Activated CD4-positive, alpha-beta T cell treated with anti-CD3 and anti-CD28 coated beads for 1 hour (primary cell): Measurements from ENCODE around the gene KIRREL3.

Source experiments
- DNase-seq: peaks from one replicate; pipeline ENCODE4 v3.0.0-alpha.2; 2020

Gene KIRREL3

DNA sequence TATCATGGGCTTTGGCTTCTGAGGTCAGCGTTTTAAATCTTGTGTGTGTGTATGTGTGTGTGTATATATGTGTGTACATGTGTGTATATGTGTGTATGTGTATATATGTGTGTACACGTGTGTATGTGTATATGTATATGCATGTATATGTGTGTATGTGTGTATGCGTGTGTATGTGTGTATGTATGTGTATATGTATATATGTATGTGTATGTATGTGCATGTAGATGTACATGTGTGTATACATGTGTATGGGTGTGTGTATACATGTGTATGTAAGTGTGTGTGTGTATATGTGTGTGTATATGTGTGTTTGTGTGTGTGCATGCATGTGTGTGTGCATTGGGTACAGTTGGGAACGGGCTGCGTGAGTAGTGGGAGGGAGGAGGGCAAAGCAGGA lies 522.1 kb downstream of the KIRREL3 start:
- DNase-seq, result no peak

DNA sequence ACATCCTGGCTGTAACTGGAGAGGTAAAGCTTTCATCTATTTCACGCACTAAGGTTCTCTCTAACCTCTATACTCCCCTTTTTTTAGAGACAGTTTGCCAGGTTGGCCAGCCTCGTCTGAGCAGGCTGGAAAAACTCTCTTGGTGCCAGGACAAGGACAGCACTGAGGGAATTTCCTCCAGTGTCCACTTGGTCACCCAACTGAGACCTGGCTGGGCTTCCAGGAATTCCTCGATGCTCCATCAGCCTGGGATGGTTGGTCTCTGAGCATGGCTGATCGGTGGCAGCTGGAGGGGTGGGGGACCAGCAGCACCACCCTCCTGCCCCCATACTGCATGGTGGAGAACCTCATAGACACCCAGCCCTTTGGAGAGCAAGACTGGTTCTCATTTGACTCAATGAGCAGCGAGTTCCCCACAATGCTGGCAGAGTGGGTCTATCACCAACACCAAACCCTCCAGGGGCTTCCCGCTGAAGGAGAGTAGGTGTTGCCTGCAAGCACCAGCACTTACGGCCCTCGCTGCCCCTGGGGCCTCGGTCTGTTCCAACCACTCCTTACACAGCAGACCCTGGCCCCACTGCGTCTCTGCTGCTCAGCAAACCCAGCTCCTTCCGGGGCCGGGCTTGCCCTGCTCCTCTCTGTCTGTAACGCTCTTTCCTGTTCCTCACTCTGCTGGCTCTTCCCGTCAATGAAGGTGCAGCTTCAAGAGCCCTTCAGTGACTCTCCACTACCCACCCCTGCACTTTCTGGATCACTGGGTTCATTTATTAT lies 522.9 kb downstream of the KIRREL3 start:
- DNase-seq, result no peak

DNA sequence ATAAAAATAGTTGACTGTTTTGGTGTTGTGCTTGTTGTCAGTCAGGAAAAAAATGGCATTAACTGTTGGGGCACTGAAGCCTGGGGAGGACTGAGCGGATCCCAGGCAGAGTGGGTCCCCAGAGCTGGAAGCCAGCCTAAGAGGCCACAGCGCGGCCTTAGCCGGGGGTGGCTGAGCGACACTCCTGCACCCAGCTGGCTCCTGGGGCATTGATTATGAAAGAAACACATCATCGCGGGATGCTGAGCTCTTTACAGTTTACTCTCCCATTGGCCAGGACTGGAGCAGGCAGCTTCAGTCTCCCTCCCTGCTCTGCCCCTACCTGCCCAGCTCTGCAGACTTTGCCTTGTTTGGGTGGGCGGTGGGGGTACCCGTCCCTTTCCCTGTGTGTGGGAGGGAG lies 523.6 kb downstream of the KIRREL3 start:
- DNase-seq, result no peak

DNA sequence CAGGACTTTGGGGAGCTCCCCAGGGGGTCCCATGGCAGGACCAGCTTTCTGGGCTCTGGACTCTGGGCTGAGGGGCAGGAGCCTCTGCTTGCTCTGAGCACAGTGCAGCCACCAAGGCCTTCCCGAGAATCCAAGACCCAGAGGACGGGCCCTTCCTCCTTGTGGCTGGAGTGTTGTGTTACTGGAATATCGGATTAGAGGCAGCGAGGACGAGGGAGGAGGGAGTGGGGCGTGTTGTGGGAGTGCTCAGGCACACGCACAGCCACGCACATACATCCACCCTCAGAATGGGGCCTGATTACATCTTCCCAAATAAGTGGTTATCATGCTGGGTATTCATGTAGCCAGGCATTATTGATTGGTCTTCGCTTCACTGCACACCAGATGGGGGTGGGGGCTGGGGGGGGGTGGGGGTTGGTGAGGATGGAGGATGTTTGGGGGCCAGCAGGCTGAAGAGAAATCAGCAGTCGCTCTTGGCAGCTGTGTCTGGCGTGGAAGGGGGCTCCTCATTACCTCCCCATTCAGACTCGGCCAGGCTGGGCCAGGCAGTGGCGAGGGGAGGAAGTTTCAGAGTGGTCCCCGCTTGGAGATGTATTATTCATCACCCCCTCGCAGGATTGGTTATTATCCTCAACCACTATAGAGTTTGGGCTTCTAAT lies 524.2 kb downstream of the KIRREL3 start:
- no peak for DNase-seq

DNA sequence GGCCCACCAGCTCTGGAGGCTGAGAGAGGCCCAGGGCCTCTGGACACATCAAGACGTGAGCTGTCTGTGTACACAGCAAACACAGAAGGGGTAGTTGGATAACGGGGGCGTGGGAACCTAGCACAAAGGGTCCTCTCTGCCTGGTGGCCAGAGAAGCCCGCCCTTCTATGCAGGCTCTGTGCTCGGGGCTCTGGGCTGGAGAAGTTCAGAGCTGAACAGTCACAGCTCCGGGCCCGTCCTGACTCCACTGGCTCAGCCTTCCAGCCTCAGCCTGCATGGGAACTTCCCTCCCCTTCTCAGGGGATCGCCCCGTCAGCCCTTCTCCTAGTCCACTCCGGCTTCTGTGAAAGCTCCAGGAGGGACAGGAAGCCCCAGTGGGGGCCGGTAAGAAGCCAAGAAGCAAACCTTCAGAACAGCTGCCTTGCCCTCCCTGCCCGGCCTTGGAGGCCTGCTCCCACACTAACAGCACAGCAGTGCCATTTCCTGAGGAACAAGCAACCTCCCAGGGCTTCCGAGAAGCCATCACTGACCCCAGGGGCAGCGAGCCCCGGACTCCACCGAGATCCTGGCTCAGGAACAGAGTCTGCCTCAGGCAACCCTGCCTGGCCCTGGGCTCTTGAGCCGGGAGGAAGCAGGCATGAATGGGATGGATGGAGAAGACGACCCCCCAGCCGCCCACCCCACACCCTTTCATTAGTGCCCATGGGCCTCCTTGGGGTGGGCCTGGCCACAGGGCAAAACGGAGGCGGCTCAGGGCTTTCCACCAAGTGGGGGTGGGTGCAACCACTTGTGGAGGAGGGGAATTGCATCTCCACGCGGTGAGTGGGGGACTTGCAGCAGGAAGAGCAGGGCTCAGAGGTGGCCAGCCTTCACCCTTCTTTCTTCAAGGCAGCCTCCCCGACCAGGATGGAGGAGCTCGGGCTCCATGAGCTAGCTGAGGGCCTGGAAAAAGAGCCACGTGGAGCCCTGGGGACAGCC lies 525.3 kb downstream of the KIRREL3 start:
- no peak for DNase-seq

DNA sequence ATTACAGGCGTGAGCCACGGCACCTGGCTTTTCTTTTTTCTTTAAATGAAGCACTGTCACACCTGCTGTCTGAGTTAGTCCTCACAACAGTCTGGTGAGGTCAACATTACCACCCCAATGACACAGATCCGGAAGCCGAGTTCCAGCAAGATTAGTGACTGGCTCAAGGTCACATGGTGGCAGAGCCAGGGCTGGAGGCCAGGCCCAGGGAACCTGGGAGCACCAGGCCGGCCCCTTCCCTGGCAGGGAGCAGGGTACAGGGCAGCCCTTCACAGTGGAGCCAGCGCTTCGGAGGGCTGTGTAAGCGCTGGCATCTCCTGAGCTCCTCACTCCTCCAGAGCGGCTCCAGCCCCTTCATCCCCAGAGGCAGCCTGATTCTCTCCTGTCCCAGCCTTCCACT lies 526.4 kb downstream of the KIRREL3 start:
- no peak for DNase-seq

DNA sequence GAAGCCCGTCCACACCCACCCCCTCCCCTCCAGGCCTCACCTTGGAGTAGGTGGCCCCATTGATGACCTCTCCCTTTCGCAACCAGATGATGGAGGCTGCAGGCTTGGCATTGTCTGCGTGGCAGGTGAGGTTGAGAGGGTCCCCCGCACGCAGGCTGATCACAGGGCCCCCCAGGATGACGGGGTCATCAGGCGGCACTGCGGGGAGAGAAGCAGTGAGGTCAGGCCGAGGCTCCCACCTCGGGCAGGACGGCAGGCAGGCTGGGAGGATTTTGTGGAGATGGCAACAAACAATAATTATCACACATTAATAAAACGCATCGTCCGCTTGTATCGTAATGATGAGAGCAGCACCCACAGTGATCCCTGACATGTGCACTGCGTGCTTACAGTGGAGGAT lies 527.3 kb downstream of the KIRREL3 start:
- DNase-seq, result no peak

DNA sequence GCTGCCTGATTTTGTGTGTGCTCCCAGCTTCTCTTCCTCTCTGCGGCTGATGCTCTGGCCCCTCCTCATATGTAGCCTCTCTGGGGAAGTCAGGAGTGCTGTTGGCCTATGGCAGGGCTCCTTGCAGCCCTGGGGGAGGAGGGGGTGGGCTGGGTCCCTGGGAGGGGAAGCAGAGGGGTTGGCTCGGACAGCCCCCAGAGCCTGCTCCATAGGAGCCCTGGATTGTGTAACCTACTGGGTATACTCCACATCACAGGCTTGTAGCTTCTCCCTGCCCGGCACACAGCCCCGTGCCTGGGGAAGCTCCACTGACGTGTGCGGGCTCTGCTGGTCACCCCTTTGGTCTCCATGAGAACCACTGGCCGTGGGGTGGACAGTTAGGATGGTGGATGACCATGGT lies 531.3 kb downstream of the KIRREL3 start:
- DNase-seq, result no peak

DNA sequence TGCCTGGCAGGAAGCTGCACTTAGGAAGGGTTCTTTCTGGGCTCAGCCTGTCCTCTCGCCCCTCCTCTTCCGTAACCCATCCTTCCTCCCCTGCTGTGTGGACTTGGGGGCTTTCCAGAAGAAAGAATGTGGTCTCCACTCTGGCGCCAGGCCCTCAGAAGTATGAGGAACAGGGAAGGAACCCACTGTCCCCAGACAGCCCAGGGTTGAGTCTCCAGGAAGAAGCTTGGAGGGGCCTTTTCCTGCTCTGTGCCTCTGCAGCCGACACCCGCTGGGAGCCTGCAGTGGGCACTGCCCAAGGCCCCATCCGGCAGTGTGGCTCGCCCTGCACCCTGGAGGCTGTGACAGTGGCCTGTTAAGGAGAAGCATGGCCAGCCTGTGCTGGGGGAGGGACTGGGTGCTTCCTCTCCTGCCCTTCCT lies 532.5 kb downstream of the KIRREL3 start:
- DNase-seq, result no peak

DNA sequence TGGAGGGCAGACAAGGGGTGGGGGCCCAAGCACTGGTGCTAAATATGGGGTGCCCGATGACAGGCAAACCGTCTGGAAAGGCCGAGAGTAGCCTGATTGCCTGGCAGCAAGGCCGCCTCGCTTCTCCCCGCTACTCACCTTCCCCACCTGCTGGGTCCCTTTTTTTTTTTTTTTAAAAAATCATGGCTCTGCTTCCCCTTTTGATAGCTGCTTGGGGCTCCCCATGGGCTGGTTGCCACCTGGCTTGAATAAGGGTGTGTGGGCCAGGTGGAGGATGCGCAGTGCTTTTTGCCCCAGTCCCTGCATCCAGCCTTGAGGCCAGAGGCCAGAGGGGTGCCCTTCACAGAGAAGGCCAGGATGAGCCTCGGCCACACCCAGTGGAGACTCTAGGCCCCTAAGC lies 533.1 kb downstream of the KIRREL3 start:
- no peak for DNase-seq

DNA sequence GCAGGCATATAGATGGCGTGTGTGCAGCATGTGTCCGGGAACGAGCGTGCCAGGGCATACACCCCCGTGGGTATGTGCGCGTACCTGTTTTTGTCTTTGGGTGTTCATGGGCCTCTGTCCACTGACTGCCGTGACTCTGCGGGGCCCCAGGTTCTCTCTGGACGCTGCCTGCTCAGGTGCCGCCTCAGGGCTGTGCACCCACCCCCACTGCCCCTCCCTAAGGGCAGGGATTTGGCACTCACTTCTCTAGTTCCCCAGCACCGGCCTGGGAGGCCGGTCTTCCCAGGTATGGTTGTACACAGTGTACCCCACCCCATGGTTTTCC lies 533.6 kb downstream of the KIRREL3 start:
- DNase-seq, result no peak

DNA sequence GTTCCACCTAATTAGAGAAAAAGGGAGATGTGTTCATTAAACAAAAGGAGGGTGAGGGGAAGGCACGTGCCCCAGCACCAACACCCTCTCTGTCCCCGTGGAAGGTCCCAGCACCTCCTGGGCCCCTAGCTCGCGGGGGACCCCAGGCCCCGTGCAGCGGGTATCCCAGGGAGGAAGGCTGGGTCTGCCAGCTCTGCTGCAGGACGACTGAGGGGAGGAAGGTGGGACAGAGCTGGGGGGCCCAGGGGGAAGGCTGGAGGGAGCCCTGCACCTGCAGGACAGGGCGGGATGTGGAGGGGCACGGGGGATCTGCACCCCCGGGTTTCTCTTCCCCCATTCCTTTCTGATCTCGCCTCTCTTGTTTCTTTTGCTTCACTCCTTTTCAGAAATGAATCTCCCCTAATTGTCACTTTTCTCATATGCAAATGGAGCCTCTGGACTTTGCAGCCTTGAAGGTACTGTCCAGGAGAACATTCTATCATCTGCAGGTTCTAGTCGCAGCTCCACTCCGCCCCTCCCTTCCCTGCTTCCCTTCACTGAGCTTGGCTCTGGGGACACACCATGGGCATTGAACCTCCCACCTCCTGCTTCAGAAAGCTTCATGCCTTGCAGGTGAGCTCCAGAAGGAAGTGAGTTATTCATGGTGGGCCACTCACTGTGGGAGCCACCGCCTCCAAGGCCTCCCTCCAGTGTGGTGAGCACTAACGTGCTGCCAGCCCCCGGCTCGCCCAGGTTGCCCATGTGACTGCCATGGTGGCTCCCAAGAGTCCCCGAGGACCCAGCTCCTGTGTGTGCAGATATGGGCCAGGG lies 534.1 kb downstream of the KIRREL3 start:
- DNase-seq, result no peak

DNA sequence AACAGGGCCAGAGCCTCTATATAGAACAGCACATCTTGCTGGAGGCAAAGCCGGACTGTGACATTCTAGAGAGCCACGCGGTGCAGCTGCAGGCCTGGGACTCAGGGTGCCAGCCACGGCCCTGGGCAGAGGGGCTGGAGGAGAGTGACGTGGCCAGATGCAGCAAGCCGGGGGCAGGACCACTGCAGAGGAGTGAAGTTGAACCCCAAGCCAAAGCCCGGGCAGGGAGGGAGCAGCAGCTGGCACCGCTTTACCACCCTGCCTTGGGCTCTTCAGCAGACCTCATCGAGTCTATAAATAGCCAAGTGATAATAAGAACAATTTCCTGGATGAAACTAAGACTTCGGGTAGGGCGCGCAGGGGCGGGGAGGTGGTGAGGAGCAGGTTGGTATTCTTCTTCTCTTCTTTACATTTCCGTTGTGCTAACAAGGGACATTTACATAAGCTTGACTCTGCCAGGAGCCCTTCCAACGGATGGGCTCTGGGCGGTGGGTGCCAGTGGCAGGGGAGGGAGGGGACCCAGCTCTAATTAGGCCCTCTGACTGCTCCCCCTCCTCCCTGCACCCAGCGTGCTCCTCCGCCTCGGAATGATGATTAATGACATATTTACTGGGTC lies 534.9 kb downstream of the KIRREL3 start:
- DNase-seq, result no peak

DNA sequence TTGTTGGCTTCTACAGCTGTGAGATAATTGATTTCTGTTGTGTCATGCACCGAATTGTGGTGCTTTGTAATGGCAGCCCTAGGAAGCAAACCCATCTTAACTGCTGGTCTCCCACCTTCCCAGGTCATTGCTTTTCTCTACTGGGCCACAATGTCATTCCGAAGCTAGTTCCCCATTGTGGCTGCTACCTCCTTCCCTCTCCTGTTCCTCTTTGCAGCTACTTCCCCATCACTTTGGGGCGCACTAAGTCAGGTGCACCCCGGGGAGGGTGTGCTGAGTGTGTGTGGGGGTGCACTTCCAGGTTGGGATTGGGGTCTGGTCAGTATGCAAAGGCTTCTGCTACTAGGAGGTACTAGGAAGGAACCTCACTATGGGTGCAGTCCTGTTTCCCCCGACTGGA lies 535.8 kb downstream of the KIRREL3 start:
- DNase-seq, result no peak

DNA sequence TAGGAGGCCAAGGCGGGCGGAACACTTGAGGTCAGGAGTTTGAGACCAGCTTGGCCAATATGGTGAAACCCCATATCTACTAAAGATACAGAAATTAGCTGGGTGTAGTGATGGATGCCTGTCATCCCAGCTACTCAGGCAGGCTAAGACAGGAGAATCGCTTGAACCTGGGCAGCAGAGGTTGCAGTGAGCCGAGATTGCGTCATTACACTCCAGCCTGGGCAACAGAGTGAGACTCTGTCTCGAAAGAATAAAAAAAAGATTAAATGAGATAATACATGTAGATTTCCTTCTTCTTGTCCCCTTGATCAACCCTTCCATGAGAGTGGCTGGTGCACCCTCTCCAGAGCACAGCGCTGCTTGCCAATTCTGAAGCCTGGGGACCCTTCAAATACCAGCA lies 538.1 kb downstream of the KIRREL3 start:
- no peak for DNase-seq

DNA sequence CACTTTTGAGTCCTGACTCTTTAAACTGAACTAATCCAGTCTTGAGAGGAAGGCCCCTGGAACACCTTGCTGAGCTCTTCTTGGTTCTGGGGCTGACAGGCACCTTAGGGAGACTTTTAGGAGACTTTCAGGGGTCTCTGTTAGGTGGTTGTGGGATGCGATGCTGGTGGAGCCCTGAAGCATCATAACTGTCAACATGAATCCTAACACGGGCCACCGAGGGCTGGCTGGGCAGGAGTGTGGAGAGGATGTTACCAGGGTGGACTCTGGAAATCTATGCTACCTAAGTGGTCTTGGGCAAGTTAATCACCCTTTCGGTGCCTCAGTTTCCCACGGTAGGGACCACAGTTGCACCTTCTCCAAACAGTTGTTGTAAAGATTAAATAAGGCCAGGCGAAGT lies 538.6 kb downstream of the KIRREL3 start:
- DNase-seq, result no peak

DNA sequence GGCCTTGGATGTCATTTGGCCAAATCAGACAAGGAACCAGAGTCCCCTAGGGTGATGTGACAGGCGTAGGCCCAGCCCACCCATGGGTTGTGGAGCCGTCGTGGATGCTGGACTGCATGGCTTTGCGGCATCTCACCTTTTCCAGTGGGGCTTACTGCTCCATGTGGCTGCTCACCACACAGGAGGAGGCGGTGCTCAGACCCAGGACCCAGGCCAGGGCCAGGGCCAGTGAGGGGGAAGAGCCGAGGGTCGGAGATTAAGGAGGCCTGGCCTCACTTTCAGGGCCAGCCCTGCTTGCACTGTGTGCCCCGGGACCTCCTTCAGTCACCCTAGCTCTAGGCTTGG lies 539.5 kb downstream of the KIRREL3 start:
- DNase-seq, result no peak

DNA sequence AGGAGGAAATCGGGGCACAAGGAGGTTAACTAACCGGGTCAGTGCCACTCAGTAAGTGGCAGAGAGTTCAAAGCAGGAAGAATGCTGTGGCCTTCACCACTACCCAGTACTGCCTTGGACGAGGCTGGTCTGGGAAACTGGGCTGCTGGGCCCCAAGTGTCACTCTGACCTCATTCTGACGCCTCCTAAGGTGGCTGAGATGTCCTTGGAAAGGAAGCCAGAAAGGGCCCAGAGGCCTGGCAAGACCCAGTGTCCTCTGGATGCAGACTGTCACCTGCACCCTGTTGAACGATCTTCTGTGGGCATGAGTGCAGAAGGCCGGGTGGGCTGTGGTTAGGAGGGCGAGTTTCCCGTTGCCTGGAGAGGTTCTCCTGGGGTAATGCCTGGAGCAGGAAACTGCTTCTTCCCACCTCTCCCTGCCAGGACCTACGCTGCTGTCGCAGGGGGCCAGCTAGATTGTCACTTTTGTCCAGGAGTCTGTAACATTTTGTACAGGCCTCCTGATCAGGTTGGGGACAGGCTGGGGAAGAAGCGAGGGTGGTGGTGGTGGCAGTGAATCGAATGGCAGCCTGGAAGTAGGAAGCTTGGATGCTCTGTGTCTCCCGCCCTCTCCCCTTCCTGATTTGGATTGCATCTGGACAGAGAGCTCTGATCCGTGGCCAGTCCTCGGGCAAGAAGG lies 540.0 kb downstream of the KIRREL3 start:
- DNase-seq, result no peak

DNA sequence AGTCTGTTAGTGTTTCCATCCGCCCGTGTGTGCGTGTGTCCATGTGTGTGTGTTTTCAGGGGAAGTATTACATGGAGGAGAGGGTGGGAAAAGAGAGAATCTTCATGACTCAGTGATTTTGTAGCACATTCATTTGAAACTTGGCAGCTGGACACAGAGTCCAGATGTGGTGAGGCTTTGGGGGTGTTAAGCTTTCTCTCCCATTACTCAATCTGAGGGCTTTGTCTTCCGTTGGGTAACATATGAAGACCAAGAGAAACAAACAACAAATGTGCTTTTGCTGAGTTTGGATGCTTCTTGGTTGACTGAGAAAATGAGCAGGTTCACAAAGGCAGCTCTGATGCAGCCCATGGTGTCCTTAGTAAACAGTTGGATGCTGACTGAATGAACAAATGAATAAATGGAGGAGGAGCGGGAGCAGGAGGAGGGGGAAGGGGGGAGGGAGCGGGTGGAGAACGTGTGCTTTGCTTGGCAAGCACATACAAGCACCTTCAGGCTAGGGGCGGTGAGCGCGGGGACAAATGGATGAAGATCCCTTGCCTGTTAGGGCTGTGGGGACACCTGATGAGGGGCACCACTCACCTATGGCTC lies 540.8 kb downstream of the KIRREL3 start:
- DNase-seq, result no peak

DNA sequence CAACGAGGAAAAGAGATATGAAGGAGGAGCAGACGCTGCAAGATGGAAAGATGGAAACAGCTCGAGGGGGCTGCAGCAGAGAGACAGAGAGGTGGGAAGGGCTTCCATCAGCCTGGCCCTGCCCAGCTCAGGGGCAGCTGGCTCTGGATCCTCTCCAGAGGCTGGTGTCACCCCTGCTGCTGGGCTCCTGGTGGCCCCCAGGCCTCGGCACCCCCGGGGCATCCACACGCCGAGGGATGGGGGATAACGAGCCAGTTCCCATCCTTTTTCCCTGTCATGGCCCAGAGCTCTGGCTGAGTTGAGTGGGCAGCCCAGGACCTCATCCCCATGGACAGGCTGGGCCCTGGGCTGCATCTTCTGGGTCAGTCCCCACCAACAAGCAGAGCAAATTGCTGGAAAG lies 542.8 kb downstream of the KIRREL3 start:
- no peak for DNase-seq

DNA sequence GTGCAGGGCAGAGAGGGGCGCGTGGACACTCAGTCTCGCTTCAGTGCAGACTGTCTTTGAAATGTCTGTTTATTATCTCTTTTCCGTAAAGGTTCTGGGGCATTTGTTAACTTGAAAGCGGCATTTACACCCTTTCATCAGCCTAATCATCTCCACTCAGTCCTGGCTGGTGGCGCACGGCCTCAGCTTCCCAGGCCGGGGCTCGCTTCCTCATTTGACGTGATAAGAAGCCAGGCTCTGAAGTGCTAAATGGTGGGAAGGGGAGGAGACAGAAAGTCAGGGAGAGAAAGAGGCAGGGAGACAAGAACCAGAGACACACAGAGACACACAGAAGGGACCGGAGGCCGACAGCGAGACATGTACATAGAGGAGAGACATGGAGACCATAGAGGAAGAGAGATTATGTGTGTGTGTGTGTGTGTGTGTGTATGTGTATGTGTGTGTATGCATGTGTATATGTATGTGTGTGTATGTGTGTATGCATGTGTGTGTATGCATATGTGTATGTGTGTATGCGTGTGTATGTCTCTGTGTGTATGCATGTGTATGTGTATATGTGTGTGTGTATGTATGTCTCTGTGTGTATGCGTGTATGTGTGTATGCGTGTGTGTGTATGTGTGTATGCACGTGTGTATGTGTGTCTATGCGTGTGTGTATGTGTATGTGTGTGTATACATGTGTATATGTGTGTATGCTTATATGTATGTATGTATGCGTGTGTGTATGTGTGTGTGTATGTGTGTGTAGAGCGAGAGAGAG lies 543.6 kb downstream of the KIRREL3 start:
- no peak for DNase-seq
